Activated CD8-positive, alpha-beta T cell treated with anti-CD3 and anti-CD28 coated beads for 36 hours (primary cell): ENCODE measurements around the gene SLC7A6. TPM values are rescaled to one million over a fixed set of nuclear protein-coding genes. Genes with fewer than 3 reads are reported as not detected.

Source experiments
- ATAC-seq: fragments of 200-7000 bp; cut with Tn5 transposase; one replicate; pipeline ENCODE4 v1.10.0; 2021; ENCODE audit warnings: mild to moderate bottlenecking, moderate library complexity
- CTCF ChIA-PET: fragments of 350-600 bp; sonication (Branson Sonifier 250); formaldehyde crosslinking; loops from one replicate; lab custom pipeline; 2021; ENCODE audit warnings: antibody characterized with exemption; lab: Charles Lee
- POLR2A ChIA-PET: fragments of 350-600 bp; sonication (Branson Sonifier 250); formaldehyde crosslinking; loops from one replicate; lab custom pipeline; 2021; ENCODE audit warnings: antibody characterized with exemption; lab: Charles Lee
- DNase-seq: peaks from one replicate; pipeline ENCODE4 v3.0.0-alpha.2; 2020
- H3K27ac Mint-ChIP-seq: one replicate; pipeline ENCODE4 v1.8.0; 2021; ENCODE audit warnings: mild to moderate bottlenecking, mixed read lengths
- H3K27me3 Mint-ChIP-seq: one replicate; pipeline ENCODE4 v1.8.0; 2021; ENCODE audit warnings: mixed read lengths
- H3K36me3 Mint-ChIP-seq: one replicate; pipeline ENCODE4 v1.8.0; 2021; ENCODE audit warnings: low read depth, mixed read lengths
- H3K4me1 Mint-ChIP-seq: one replicate; pipeline ENCODE4 v1.8.0; 2021; ENCODE audit warnings: low read depth, mixed read lengths
- H3K4me3 Mint-ChIP-seq: one replicate; pipeline ENCODE4 v1.8.0; 2021; ENCODE audit warnings: mild to moderate bottlenecking, moderate library complexity, mixed read lengths
- H3K9me3 Mint-ChIP-seq: one replicate; pipeline ENCODE4 v1.8.0; 2021; ENCODE audit warnings: mixed read lengths
- intact Hi-C: fragments of 100-400 bp; cut with micrococcal nuclease; formaldehyde crosslinking; loops from one replicate; pipeline ENCODE4 v1.10.0; 2022
- total RNA-seq, 2 experiments: library from RNA; stranded (reverse); gene quantifications; one replicate each; pipeline ENCODE4 v1.2.3, GENCODE V29; 2021
- TF ChIP-seq, protein P1 (sequence below): fragments of 200-600 bp; IDR thresholded peaks from one replicate; pipeline ENCODE4 v1.8.0; 2022; ENCODE audit warnings: antibody characterized with exemption, mild to moderate bottlenecking

The SLC7A6 gene
- total RNA-seq, 2 experiments from 2014 or later, result 73.8 to 76.9 TPM

DNA sequence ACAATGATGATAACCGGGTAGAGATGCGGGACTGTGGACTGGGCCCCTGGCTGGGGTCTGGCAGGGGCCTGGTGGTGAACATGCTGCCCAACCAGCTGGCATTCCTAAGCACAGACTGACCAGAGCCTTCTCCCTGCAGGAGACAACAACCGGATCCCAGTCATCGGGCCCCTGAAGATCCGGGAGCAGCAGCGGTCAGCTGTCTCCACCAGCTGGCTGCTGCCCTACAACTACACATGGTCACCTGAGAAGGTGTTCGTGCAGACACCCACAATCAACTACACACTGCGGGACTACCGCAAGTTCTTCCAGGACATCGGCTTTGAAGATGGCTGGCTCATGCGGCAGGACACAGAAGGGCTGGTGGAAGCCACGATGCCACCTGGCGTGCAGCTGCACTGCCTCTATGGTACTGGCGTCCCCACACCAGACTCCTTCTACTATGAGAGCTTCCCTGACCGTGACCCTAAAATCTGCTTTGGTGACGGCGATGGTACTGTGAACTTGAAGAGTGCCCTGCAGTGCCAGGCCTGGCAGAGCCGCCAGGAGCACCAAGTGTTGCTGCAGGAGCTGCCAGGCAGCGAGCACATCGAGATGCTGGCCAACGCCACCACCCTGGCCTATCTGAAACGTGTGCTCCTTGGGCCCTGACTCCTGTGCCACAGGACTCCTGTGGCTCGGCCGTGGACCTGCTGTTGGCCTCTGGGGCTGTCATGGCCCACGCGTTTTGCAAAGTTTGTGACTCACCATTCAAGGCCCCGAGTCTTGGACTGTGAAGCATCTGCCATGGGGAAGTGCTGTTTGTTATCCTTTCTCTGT lies 5.1 kb upstream of the SLC7A6 start:
- Mint-ChIP-seq H3K27ac (no peak overlapping the region), H3K4me1 (peaks cover 21% of the 10 kb centered on the region), H3K9me3 (no peaks in the 10 kb centered on the region), H3K27me3 (no peaks in the 10 kb centered on the region), H3K36me3 (peaks cover 2% of the 10 kb centered on the region), H3K4me3 (no peak overlapping the region)
- intact Hi-C loops, result no loop called here
- TF ChIP-seq, protein P1, sequence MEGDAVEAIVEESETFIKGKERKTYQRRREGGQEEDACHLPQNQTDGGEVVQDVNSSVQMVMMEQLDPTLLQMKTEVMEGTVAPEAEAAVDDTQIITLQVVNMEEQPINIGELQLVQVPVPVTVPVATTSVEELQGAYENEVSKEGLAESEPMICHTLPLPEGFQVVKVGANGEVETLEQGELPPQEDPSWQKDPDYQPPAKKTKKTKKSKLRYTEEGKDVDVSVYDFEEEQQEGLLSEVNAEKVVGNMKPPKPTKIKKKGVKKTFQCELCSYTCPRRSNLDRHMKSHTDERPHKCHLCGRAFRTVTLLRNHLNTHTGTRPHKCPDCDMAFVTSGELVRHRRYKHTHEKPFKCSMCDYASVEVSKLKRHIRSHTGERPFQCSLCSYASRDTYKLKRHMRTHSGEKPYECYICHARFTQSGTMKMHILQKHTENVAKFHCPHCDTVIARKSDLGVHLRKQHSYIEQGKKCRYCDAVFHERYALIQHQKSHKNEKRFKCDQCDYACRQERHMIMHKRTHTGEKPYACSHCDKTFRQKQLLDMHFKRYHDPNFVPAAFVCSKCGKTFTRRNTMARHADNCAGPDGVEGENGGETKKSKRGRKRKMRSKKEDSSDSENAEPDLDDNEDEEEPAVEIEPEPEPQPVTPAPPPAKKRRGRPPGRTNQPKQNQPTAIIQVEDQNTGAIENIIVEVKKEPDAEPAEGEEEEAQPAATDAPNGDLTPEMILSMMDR, result no peak
- DNase-seq, result no peak
- ATAC-seq, result no peak
- ChIA-PET POLR2A (interaction anchor here (0.6 to 3.8 kb wide), 4 partner anchors 14 to 149 kb away, joined by 3 to 22 read pairs (median 7); partner anchors contain the start of genes PLA2G15, PRMT7 and SLC7A6OS), CTCF (interaction anchor here (1.4 to 9.0 kb wide), 5 partner anchors 14 to 64 kb away, joined by 3 to 444 read pairs (median 97); partner anchors contain the start of gene PLA2G15)

DNA sequence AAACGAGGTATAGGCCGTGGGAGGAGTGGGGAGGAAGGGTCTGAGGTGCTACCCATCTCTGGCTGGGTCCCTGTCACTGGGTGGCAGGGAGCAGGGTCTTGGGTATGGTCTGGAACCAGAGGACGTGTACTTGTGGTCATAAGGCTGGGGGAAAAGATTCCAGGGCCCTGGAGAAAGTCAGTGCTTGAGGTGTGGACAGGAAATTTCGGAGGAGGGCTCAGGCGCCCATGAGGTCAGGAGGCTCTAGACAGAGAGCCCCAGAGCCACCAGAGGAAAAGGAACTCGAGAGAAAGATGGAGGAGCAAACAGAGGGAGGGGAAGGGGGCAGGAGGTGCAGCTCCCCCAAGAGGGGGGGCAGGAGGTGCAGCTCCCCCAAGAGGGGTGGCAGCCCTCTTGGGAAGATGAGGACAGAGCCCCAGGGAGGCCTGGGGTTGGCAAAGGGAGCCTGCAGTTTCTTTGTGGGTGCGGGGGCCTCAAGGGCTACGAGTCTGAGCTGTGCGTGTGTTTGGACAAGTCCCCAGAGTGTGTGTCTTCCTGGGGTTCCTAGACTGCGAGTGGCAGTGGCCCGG lies 683 bp upstream of the SLC7A6 start:
- H3K4me1 Mint-ChIP-seq, result peaks cover 36% of the 10 kb centered on the region

DNA sequence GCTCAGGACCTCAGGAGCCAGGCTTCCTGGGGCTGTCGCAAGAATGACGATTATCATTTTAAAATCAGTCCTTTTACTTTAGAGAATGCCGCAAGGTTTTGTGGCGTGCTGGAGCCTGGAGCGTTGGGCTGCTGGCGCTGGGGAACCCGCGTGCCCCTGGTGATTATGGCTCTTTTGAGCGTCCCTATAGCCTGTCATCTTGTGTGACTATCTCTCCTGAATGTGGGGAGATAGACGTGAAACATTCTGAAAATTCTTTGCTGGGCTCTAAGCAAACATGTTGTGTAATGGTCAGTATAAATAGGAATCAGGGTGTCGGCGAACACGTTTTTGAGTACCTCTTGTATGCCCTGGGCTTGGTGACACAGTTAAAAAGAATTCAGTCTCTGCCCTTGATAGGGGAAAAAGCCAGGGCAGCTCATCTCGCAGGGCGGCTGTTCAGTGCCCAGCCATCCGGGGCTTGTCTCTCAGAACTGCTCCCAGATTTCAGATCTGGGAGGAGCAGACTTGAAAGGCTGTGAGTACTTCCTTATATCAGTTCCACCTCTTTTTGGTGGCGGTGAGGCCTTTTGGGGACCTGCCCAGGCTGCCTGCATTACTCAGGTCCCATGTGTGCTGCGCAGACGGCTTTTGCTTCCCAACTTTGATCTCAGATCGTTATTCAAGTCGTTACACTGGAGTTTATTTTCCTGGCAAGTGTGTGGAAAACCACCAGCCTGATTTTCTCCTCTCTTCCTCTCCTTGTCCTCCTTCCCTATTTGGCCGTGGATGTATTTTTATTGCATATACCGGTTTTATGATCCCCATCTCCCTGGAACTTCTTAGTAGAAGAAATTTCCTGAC lies 973 bp downstream of the SLC7A6 start:
- H3K27ac Mint-ChIP-seq, result peak overlapping the region; percentile 99
- no peaks in the 10 kb centered on the region for H3K9me3 Mint-ChIP-seq

More for the DNA sequence above, 683 bp upstream of the SLC7A6 start:
- H3K27me3 Mint-ChIP-seq, result no peaks in the 10 kb centered on the region
- peak overlapping the region; percentile 90 for H3K4me3 Mint-ChIP-seq
- TF ChIP-seq, protein P1, result no peak
- DNase-seq (no peak), ATAC-seq (no peak)
- intact Hi-C loops, result no loop called here
- ChIA-PET CTCF (interaction anchor here (0.6 to 9.0 kb wide), 32 partner anchors 9 to 257 kb away, joined by 3 to 444 read pairs (median 6); partner anchors contain the start of genes PLA2G15, PRMT7 and SLC7A6OS), POLR2A (interaction anchor here (0.8 to 4.8 kb wide), 22 partner anchors 11 to 178 kb away, joined by 3 to 56 read pairs (median 6); partner anchors contain the start of genes NFATC3, PLA2G15, PRMT7 and SLC7A6OS)
- peak overlapping the region; percentile 97 for H3K27ac Mint-ChIP-seq
- H3K36me3 Mint-ChIP-seq, result peaks cover 19% of the 10 kb centered on the region
- H3K9me3 Mint-ChIP-seq, result no peaks in the 10 kb centered on the region

More for the DNA sequence above, 973 bp downstream of the SLC7A6 start:
- TF ChIP-seq, protein P1, result no peak
- Mint-ChIP-seq H3K36me3 (peaks cover 30% of the 10 kb centered on the region), H3K4me1 (peaks cover 52% of the 10 kb centered on the region), H3K4me3 (peak overlapping the region; percentile 90), H3K27me3 (no peaks in the 10 kb centered on the region)
- DNase-seq (peak; percentile 72), ATAC-seq (peak; percentile 15)
- POLR2A ChIA-PET, result interaction anchor here (0.6 to 4.8 kb wide), 8 partner anchors 9 to 497 kb away, joined by 3 to 56 read pairs (median 23); partner anchors contain the start of genes PRMT7 and SLC7A6OS
- CTCF ChIA-PET, result interaction anchor here (5.7 to 9.0 kb wide), 4 partner anchors 8 to 58 kb away, joined by 60 to 444 read pairs (median 178); partner anchors contain the start of genes PRMT7 and SLC7A6OS
- intact Hi-C loops, result loop anchor here (5.0 kb wide), 1 partner anchor 47 kb away; the partner anchor contains the start of genes PRMT7 and SLC7A6OS
